ENCODE measurements around the gene RPTOR. TPM values are rescaled to one million over a fixed set of nuclear protein-coding genes. Genes with fewer than 3 reads are reported as not detected.

Gene RPTOR
- total RNA-seq, 2 experiments from 2014 or later: 48.7 to 58.2 TPM

DNA sequence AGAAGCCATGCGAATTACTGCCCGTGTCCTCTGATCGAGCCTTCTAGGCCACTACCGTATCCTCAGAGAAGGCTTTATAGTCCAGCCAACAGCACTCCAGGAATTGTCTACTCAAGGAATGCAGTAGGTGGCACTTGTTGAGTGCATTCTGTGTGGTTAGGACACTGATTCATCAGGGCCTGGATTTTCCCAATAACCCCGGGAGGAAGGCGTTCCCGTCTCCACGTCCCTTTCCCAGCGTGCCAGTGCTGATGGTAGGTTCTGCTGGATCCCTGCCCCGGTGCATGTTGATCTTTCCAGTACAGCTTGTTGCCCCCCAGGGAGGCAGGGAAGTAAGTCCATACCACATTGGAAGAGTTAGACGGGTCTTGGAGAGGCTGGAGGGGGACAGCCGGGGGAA, 122.2 kb downstream of the RPTOR start:
- ChIA-PET POLR2A (no interaction called here), CTCF (interaction anchor here (1.4 kb wide), 1 partner anchor 35 kb away, joined by 3 read pairs; no protein-coding TSS in a partner anchor)
- peaks cover 98% of the 10 kb centered on the region for H3K4me1 Mint-ChIP-seq
- DNase-seq: no peak
- H3K9me3 Mint-ChIP-seq: no peaks in the 10 kb centered on the region
- peaks cover 49% of the 10 kb centered on the region for H3K36me3 Mint-ChIP-seq (ENCODE audit: low read depth)
- peak overlapping the region; percentile 86 for H3K27ac Mint-ChIP-seq
- no peak overlapping the region for H3K4me3 Mint-ChIP-seq
- H3K27me3 Mint-ChIP-seq: no peaks in the 10 kb centered on the region

DNA sequence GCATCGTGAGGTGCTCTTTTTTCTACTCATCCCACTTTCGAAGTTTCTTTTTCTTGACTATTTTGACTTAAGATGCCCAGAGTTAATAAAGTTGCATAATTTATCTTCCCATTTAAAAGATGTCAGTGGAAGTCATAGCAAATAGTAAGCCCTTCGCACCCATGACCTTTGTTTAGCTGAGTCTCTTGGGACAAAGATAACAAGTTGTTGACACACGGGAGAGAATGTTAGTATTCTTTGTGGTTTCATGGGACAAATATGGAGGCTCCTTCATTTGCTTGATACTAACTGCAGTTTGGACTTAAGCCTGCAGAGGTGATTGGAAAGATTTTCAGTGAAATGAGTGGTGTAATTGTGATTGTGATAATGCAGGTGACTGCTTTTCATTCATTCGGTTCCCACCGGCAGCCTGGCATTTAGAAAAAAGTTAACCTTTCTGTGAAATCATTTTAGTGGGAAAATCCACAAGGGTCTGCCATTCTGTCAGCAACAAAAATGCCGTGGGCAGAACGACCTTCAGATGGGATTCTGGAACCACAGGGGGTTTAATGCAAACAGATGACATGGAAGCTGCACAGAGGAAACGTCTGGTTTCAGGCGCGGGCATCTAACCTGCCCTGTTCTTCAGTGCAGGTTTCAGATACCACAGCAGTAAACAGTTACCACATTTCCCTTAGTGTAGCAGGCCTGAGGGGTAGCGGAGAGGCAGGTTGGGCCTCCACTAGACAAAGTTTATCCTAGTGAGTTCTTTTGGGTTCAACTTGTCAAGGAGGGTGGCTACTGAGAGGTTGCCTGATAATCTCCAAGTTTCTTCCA, 123.0 kb downstream of the RPTOR start:
- no peak overlapping the region for H3K4me3 Mint-ChIP-seq
- H3K27ac Mint-ChIP-seq: peak overlapping the region; percentile 86
- no peaks in the 10 kb centered on the region for H3K9me3 Mint-ChIP-seq
- DNase-seq: peak; percentile 61
- POLR2A ChIA-PET: no interaction called here
- CTCF ChIA-PET: interaction anchor here (1.4 kb wide), 1 partner anchor 36 kb away, joined by 3 read pairs; no protein-coding TSS in a partner anchor
- H3K4me1 Mint-ChIP-seq: peaks cover 92% of the 10 kb centered on the region
- H3K36me3 Mint-ChIP-seq (ENCODE audit: low read depth): peaks cover 41% of the 10 kb centered on the region
- no peaks in the 10 kb centered on the region for H3K27me3 Mint-ChIP-seq

DNA sequence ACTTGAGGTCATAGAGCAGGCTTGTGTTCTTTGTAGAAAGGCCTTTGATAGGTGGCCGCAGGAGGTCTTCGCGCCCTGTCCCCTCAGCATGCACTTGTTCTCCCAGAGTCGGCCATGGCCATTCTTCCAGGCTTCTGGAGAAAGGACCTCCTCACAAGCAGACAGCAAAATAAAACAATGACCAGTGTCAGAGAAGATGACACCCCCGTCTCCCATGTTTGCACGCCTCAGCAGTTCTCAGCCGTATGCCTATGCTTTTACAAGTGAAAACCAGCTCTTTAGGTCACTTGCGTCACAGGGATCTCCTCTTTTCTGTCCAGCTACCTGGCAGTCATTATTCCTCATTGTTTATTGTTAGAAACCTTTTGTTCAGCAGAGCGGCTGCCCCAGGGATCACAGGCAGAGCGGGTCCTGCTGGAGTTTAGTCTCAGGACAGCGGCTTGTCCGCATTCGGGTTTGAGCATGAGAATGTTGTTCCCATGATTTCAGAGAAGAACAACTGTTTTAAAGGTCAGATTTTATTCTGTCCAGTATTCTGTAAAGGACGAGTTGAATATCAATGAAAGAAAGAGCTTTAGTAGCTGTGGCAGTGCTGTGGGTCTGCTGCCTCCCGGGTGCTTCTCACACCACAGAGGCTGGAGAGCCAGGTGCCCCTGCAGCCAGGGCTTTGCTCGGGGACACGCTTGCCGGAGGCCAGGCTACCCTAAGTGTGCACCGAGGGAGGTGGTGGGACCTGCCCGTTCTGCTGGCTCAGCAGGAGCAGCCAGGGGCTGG, 123.9 kb downstream of the RPTOR start:
- DNase-seq: no peak
- H3K4me1 Mint-ChIP-seq: peaks cover 92% of the 10 kb centered on the region
- H3K9me3 Mint-ChIP-seq: no peaks in the 10 kb centered on the region
- no peak overlapping the region for H3K4me3 Mint-ChIP-seq
- H3K27ac Mint-ChIP-seq: peak overlapping the region; percentile 86
- peaks cover 41% of the 10 kb centered on the region for H3K36me3 Mint-ChIP-seq (ENCODE audit: low read depth)
- POLR2A ChIA-PET: no interaction called here
- CTCF ChIA-PET: interaction anchor here (0.7 kb wide), 1 partner anchor 50 kb away, joined by 3 read pairs; no protein-coding TSS in a partner anchor
- no peaks in the 10 kb centered on the region for H3K27me3 Mint-ChIP-seq

DNA sequence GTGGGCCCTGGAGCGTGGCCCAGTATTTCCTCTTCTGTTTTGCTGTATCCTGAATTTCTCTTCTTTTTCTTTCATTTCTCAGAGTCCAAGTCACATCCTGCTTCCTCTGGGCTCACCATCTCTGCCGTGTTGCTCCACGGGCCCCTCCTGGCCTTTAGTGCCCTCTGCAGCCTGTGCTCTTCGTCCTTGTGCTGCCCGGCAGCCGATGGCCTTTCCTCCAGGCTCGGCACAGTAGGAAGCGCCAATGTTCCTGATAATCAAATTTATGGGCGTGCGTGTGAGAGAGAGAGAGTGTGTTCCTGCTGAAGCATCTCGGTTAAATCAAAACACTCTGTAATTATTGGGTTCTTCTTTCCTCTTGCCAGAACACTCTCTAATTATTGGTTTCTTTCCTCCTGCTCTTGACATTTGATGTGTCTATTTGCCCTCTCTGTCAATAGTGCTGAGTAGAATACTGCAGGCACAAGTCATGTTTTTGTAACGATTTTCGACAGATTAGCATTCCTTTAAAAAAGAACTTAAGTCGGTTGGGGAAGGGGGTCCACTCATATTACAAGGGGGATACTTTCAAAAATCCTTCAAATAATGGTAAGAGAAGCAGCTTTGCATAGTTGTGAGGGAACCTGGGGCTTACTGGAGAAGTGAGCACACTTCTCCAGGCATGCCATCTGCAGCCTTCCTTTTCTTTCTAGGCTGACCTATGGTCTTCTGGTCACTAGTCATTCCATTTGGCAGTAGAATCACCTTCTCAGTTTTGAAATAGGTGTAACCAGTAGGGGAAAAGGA, 126.6 kb downstream of the RPTOR start:
- Mint-ChIP-seq H3K27ac (peak overlapping the region; percentile 39), H3K27me3 (no peaks in the 10 kb centered on the region), H3K4me3 (no peak overlapping the region), H3K36me3 (ENCODE audit: low read depth) (peaks cover 49% of the 10 kb centered on the region), H3K9me3 (no peaks in the 10 kb centered on the region), H3K4me1 (peaks cover 94% of the 10 kb centered on the region)
- no peak for DNase-seq
- CTCF ChIA-PET: no interaction called here
- POLR2A ChIA-PET: no interaction called here

DNA sequence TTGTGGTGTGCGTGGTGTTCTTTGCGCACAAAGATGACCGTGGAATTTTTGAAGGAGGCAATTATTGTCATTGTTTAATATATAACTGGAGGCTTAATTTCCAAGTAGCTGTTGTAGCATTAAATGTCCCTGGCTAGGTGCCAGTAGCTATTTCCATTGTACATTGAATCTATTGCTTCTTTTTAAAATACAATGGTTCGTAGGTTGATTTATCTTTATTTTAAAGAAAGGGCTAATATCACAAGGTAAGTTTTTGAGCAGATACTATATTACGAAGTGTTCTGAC, 127.1 kb downstream of the RPTOR start:
- ChIA-PET POLR2A (no interaction called here), CTCF (no interaction called here)
- H3K36me3 Mint-ChIP-seq (ENCODE audit: low read depth): peaks cover 44% of the 10 kb centered on the region
- H3K27me3 Mint-ChIP-seq: no peaks in the 10 kb centered on the region
- H3K4me3 Mint-ChIP-seq: no peak overlapping the region
- peaks cover 94% of the 10 kb centered on the region for H3K4me1 Mint-ChIP-seq
- no peak for DNase-seq
- no peaks in the 10 kb centered on the region for H3K9me3 Mint-ChIP-seq
- H3K27ac Mint-ChIP-seq: no peak overlapping the region

DNA sequence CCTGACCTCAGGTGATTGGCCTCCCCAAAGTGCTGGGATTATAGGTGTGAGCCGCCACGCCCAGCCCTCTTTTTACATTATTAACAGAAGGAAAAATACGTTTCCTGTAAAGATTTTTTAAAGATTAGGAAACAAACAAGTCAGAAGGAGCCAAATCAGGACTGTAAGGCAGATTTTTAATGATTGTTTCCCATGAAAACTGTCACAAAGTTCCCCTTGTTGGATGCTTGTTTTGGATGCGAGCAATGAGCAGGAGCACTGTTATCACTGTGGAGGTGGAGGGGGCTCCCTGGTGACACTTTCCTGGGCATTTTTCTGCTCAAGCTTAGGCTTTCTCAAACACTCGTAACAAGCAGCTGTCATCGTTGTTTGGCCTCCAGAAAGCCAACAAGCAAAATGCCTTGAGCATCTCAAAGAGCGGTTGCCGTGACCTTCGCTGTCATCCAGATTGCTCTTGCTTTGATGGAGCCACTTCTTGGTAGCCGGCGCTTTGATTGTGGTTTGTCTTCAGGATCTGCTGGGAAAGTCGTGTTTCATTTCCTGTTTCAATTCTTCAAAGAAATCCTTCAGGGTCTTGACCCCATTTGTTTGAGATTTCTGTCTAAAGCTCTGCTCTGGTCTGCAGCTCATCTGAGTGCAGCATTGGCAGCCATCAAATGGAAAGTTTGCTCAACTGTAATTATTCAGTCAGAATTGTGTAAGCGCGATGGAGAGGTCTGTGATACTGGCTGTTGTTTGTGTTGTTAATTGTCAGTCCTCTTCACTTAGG, 128.7 kb downstream of the RPTOR start:
- Mint-ChIP-seq H3K27ac (peak overlapping the region; percentile 66), H3K4me3 (peak overlapping the region; percentile 1), H3K36me3 (ENCODE audit: low read depth) (peaks cover 42% of the 10 kb centered on the region), H3K4me1 (peaks cover 94% of the 10 kb centered on the region), H3K9me3 (no peaks in the 10 kb centered on the region), H3K27me3 (no peaks in the 10 kb centered on the region)
- peak; percentile 51 for DNase-seq
- CTCF ChIA-PET: interaction anchor here (1.0 kb wide), 1 partner anchor 58 kb away, joined by 3 read pairs; no protein-coding TSS in a partner anchor
- POLR2A ChIA-PET: no interaction called here

DNA sequence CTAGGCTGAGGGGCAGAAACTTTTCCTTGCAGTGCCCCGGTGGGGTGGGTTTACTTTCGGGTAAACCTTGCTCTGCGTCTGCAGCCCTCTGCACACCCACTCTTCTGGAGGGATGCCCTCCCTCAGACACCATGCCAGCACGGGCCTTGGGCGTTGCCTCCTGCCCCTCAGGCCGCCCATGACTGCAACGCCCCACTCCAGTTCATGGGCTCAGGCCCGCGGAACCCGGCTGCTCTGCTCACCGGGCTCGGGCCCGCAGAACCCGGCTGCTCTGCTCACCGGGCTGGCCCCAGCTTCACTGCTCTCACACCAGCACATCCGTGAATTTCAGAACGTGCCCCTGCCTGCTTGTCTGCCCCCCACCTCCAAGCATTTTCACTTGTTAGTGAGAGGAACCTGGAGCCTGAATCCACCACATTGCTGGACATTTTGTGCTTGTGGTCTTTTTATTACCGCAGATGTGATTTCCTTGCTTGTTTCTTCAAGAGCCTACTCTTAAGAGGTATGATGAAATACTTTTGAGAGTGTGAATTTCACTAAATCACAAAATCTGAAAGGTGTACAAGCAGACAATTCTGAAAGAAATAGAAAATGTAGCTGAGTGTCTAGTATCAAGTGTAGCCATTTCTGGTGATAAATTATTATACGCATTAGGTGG, 130.9 kb downstream of the RPTOR start:
- no peaks in the 10 kb centered on the region for H3K27me3 Mint-ChIP-seq
- H3K36me3 Mint-ChIP-seq (ENCODE audit: low read depth): peaks cover 33% of the 10 kb centered on the region
- H3K9me3 Mint-ChIP-seq: no peaks in the 10 kb centered on the region
- peak overlapping the region; percentile 73 for H3K27ac Mint-ChIP-seq
- no peak overlapping the region for H3K4me3 Mint-ChIP-seq
- H3K4me1 Mint-ChIP-seq: peaks cover 94% of the 10 kb centered on the region
- POLR2A ChIA-PET: no interaction called here
- CTCF ChIA-PET: no interaction called here
- no peak for DNase-seq

DNA sequence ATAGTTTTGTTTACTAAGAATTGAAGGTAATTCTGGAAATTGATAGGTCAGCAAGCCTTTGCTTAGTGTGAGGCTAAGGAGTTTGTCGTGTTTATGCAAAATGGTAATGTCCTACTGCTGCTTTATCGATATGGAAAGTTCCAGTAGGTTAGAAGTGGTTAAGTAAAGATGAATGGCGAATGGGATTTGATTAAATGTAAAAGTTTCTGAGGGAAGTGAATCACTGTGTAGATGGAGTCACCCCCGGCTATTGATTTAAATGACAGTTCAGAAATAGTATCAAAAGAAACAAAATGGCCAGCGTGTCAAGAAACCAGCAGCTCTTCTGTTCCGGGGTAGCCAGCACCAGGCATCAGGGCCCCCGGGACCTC, 131.4 kb downstream of the RPTOR start:
- CTCF ChIA-PET: interaction anchor here (0.8 kb wide), 1 partner anchor 223 kb away, joined by 3 read pairs; no protein-coding TSS in a partner anchor
- H3K9me3 Mint-ChIP-seq: no peaks in the 10 kb centered on the region

DNA sequence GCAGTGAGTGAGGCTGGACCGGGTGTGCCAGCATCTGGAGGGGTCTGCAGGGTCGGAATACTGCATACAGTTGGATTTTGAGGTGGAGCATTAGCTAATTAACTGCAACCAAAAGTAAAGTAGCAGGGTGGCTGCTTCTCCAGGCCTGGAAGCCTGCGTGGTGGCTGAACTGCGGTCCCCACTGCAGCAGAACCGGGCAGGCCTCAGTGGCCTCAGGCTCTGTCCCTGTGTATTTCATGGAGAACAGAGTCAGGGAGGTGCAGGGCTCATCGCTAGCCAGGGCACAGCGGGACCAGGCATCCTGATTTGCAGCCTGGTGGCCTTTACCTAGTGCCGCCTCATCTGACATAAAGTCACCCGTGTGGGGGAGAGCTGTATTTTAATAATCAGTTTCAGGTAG, 131.9 kb downstream of the RPTOR start:
- Mint-ChIP-seq H3K9me3 (no peaks in the 10 kb centered on the region), H3K27me3 (no peaks in the 10 kb centered on the region), H3K27ac (peak overlapping the region; percentile 73), H3K4me1 (peaks cover 89% of the 10 kb centered on the region), H3K4me3 (no peak overlapping the region), H3K36me3 (ENCODE audit: low read depth) (peaks cover 23% of the 10 kb centered on the region)
- DNase-seq: no peak
- POLR2A ChIA-PET: no interaction called here
- CTCF ChIA-PET: interaction anchor here (0.8 to 1.6 kb wide), 2 partner anchors 33 to 223 kb away, joined by 3 to 4 read pairs; no protein-coding TSS in a partner anchor

More for the DNA sequence above, 131.4 kb downstream of the RPTOR start:
- DNase-seq: no peak
- H3K36me3 Mint-ChIP-seq (ENCODE audit: low read depth): peaks cover 28% of the 10 kb centered on the region
- no peaks in the 10 kb centered on the region for H3K27me3 Mint-ChIP-seq
- H3K4me1 Mint-ChIP-seq: peaks cover 92% of the 10 kb centered on the region
- POLR2A ChIA-PET: no interaction called here
- peak overlapping the region; percentile 73 for H3K27ac Mint-ChIP-seq
- no peak overlapping the region for H3K4me3 Mint-ChIP-seq

DNA sequence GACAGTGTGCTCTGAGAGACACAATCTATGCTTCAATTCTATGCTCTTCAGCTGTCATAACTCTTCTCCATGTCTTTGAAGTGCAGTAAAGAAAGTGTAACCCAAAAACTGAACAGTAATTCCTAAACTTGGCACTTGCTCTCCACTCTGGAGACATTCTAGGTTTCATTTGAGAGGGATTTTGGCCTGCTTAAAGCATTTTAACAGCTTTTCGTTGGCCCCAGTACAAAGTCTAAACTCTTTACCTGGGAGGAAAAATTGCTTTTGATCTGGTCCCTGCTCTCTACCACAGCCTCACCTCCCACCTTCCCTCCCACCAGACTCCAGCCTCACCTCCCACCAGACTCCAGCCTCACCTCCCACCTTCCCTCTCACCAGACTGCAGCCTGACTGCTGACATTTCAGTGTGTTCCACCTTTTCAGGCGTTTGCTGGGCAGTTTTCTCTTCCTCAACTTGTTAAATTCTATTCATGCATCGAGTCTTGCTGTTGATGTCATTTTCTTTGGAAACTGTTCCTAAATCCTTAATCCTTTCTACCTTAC, 132.6 kb downstream of the RPTOR start:
- Mint-ChIP-seq H3K4me1 (peaks cover 87% of the 10 kb centered on the region), H3K4me3 (no peak overlapping the region), H3K27me3 (no peaks in the 10 kb centered on the region), H3K9me3 (no peaks in the 10 kb centered on the region), H3K27ac (peak overlapping the region; percentile 94), H3K36me3 (ENCODE audit: low read depth) (peaks cover 22% of the 10 kb centered on the region)
- ChIA-PET CTCF (interaction anchor here (1.6 kb wide), 1 partner anchor 34 kb away, joined by 4 read pairs; no protein-coding TSS in a partner anchor), POLR2A (no interaction called here)
- no peak for DNase-seq

DNA sequence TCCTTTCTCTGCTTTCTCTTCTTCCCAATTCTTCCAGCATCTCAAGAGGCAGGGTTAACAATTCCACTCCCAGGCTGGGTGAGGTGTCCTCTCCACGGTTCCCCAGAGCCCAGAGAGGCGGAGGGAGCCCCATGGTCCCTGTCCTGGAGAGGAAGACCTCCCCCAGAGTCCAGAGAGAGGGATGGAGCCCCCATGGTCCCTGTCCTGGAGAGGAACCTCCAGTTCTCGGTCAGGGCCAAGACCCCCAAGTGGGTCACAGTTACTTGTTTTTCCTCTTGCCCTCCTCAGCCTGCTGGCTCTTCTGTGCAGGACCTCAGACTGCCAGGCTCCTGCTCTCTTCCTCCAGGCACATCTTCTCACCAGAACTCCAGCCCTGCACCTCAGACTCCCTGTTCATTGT, 135.2 kb downstream of the RPTOR start:
- ChIA-PET POLR2A (interaction anchor here (0.7 kb wide), 1 partner anchor 125 kb away, joined by 3 read pairs; no protein-coding TSS in a partner anchor), CTCF (no interaction called here)
- peaks cover 67% of the 10 kb centered on the region for H3K4me1 Mint-ChIP-seq
- peak overlapping the region; percentile 94 for H3K27ac Mint-ChIP-seq
- DNase-seq: no peak
- H3K4me3 Mint-ChIP-seq: peak overlapping the region; percentile 54
- H3K27me3 Mint-ChIP-seq: no peaks in the 10 kb centered on the region
- H3K36me3 Mint-ChIP-seq (ENCODE audit: low read depth): peaks cover 20% of the 10 kb centered on the region
- H3K9me3 Mint-ChIP-seq: no peaks in the 10 kb centered on the region

DNA sequence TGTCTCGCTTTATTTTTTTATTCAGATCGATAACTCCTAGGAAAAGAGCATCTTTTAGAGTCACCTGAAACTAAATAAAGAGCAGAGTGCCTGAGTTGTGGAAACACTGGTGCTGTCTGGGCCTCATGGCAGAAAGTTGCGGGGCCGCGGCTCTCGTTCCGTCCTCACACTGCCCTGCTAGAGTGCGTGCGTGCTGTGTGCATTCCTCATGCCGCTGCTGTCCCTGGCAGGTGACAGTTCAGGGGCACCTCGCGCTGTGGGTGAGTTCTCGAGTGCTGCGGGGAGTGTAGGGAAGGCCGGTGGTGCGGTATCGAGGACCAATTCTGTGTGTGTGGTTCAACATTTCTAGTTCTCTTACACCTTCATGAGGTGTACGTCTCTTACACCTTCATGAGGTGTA, 136.6 kb downstream of the RPTOR start:
- CTCF ChIA-PET: no interaction called here
- Mint-ChIP-seq H3K27ac (peak overlapping the region; percentile 58), H3K36me3 (ENCODE audit: low read depth) (peaks cover 18% of the 10 kb centered on the region), H3K9me3 (no peaks in the 10 kb centered on the region), H3K27me3 (no peaks in the 10 kb centered on the region), H3K4me1 (peaks cover 55% of the 10 kb centered on the region), H3K4me3 (no peak overlapping the region)
- POLR2A ChIA-PET: no interaction called here
- DNase-seq: no peak

Data from activated CD4-positive, alpha-beta T cell treated with anti-CD3 and anti-CD28 coated beads, Interleukin-2, amount 10 ng/mL, durations not matched to agents 7 days and 5 days (primary cell).